SK-N-SH (cell line): ENCODE measurements around the gene PARD6A. TPM values are rescaled to one million over a fixed set of nuclear protein-coding genes. Genes with fewer than 3 reads are reported as not detected.

Source experiments
- CTCF ChIA-PET: fragments of 300-600, 350-600 bp; formaldehyde crosslinking; extraction: SDS; loops from one replicate; lab custom pipeline; 2021; lab: Yijun Ruan, JAX
- POLR2A ChIA-PET: fragments of 350-600 bp; sonication (Branson Sonifier 250); formaldehyde crosslinking; extraction: SDS; loops from one replicate; lab custom pipeline; 2020; ENCODE audit warnings: antibody characterized with exemption, inconsistent platforms; lab: Yijun Ruan, JAX
- DNase-seq: peaks from one replicate; pipeline ENCODE4 v3.0.0; 2012
- H2AFZ ChIP-seq: fragments of 200-600 bp; sonication (generic); 2 replicates; pipeline ENCODE4 v1.8.1; 2016; ENCODE audit warnings: antibody characterized with exemption, mild to moderate bottlenecking, low read depth
- H3F3A ChIP-seq: fragments of 200-600 bp; sonication (generic); replicated peaks from 2 replicates; pipeline ENCODE3; 2016; ENCODE audit warnings: antibody characterized with exemption, mild to moderate bottlenecking; ENCODE audit not compliant: insufficient read depth
- H3K27ac ChIP-seq, 2 experiments: fragments of 200-500 bp in 1 of 2; fragments of 200-600 bp in 1 of 2; sonication (Bioruptor generic) in 1 of 2; sonication (generic), shearing (Covaris generic) in 1 of 2; 2 replicates each; pipeline versions ENCODE4 v1.5.1 to v1.6.1; 2014 to 2016; ENCODE audit warnings: low read depth in 2 of 2, inconsistent platforms in 1 of 2, low read length in 1 of 2, mild to moderate bottlenecking in 1 of 2, mixed read lengths in 1 of 2
- H3K27me3 ChIP-seq: fragments of 200-600 bp; sonication (generic), shearing (Covaris generic); 2 replicates; pipeline ENCODE4 v1.6.1; 2016; ENCODE audit warnings: mixed run types; ENCODE audit not compliant: insufficient read depth
- H3K36me3 ChIP-seq, 2 experiments: fragments of 200-500 bp in 1 of 2; fragments of 200-600 bp in 1 of 2; sonication (Bioruptor generic) in 1 of 2; sonication (generic) in 1 of 2; replicated peaks in 1 of 2; 2 replicates each; pipeline versions ENCODE3 to v1.5.1; 2014 to 2016; ENCODE audit warnings: low read length in 1 of 2, mild to moderate bottlenecking in 1 of 2; ENCODE audit not compliant: insufficient read depth in 2 of 2, control insufficient read depth in 1 of 2
- H3K4me1 ChIP-seq, 2 experiments: fragments of 200-500 bp in 1 of 2; fragments of 200-600 bp in 1 of 2; sonication (Bioruptor generic) in 1 of 2; sonication (generic), shearing (Covaris generic) in 1 of 2; 2 replicates each; pipeline versions ENCODE4 v1.5.1 to v1.6.1; 2014 to 2016; ENCODE audit warnings: low read depth in 1 of 2, low read length in 1 of 2, mixed run types in 1 of 2; ENCODE audit not compliant: insufficient read depth in 2 of 2, control insufficient read depth in 1 of 2
- H3K4me2 ChIP-seq: fragments of 200-600 bp; sonication (generic), shearing (Covaris generic); 2 replicates; pipeline ENCODE4 v1.6.1; 2017; ENCODE audit warnings: mixed run types
- H3K4me3 ChIP-seq, 2 experiments: fragments of 200-500 bp in 1 of 2; fragments of 200-600 bp in 1 of 2; sonication (Bioruptor generic) in 1 of 2; sonication (generic), shearing (Covaris generic) in 1 of 2; 2 replicates each; pipeline versions ENCODE4 v1.5.1 to v1.8.1; 2014 to 2016; ENCODE audit warnings: low read depth in 2 of 2, inconsistent platforms in 1 of 2, low read length in 1 of 2, mild to moderate bottlenecking in 1 of 2, mixed read lengths in 1 of 2, moderate library complexity in 1 of 2
- H3K79me2 ChIP-seq: fragments of 200-600 bp; sonication (generic); 2 replicates; pipeline ENCODE4 v1.8.1; 2017; ENCODE audit warnings: mild to moderate bottlenecking; ENCODE audit not compliant: insufficient read depth
- H3K9ac ChIP-seq: fragments of 200-600 bp; sonication (generic); 2 replicates; pipeline ENCODE4 v1.6.1; 2017; ENCODE audit warnings: mixed run types
- H3K9me2 ChIP-seq: fragments of 200-600 bp; sonication (generic); 2 replicates; pipeline ENCODE4 v1.6.1; 2017; ENCODE audit warnings: mixed run types
- H3K9me3 ChIP-seq: fragments of 200-600 bp; sonication (generic); 2 replicates; pipeline ENCODE4 v1.6.1; 2017; ENCODE audit warnings: mixed run types, mild to moderate bottlenecking, moderate library complexity
- H4K20me1 ChIP-seq: fragments of 200-600 bp; sonication (generic); 2 replicates; pipeline ENCODE4 v1.6.1; 2017; ENCODE audit warnings: mild to moderate bottlenecking, mixed run types; ENCODE audit not compliant: insufficient read depth
- CTCF ChIP-seq: fragments of 200-600 bp; sonication (generic); IDR thresholded peaks from 2 replicates; pipeline ENCODE4 v1.6.1; 2017; ENCODE audit warnings: antibody characterized with exemption, mild to moderate bottlenecking, moderate library complexity
- ELF1 ChIP-seq: IDR thresholded peaks from 2 replicates; pipeline ENCODE4 v1.4.0; 2012
- EZH2phosphoT487 ChIP-seq: fragments of 200-600 bp; sonication (generic); IDR thresholded peaks from 2 replicates; pipeline ENCODE4 v1.6.1; 2017; ENCODE audit warnings: low read depth, mixed run types, mild to moderate bottlenecking, antibody characterized with exemption, moderate library complexity, borderline replicate concordance
- FOSL2 ChIP-seq: IDR thresholded peaks from 2 replicates; pipeline ENCODE4 v1.4.0; 2012; ENCODE audit warnings: low read depth, mild to moderate bottlenecking, moderate library complexity, borderline replicate concordance
- FOXM1 ChIP-seq: IDR thresholded peaks from 2 replicates; pipeline ENCODE4 v1.4.0; 2012; ENCODE audit warnings: low read depth, mild to moderate bottlenecking
- JUND ChIP-seq: IDR thresholded peaks from 2 replicates; pipeline ENCODE4 v1.4.0; 2012
- MAX ChIP-seq: IDR thresholded peaks from 2 replicates; pipeline ENCODE4 v1.4.0; 2012; ENCODE audit warnings: low read depth
- MEF2A ChIP-seq: IDR thresholded peaks from 2 replicates; pipeline ENCODE4 v1.4.0; 2012; ENCODE audit warnings: low read depth, borderline replicate concordance
- NFIC ChIP-seq: IDR thresholded peaks from 2 replicates; pipeline ENCODE4 v1.4.0; 2012; ENCODE audit warnings: borderline replicate concordance
- NRF1 ChIP-seq: IDR thresholded peaks from 2 replicates; pipeline ENCODE4 v1.6.1; 2012; ENCODE audit warnings: low read depth, mild to moderate bottlenecking, low read length
- PBX3 ChIP-seq: IDR thresholded peaks from 2 replicates; pipeline ENCODE4; 2012
- RAD21 ChIP-seq: IDR thresholded peaks from 2 replicates; pipeline ENCODE4 v1.6.1; 2012; ENCODE audit warnings: mild to moderate bottlenecking, low read length
- RFX5 ChIP-seq: IDR thresholded peaks from 2 replicates; pipeline ENCODE4 v1.6.1; 2012; ENCODE audit warnings: mild to moderate bottlenecking, improper control_type of control experiment, low read length
- RXRA ChIP-seq: IDR thresholded peaks from 2 replicates; pipeline ENCODE4 v1.4.0; 2012; ENCODE audit warnings: low read depth, mild to moderate bottlenecking, borderline replicate concordance
- SIN3A ChIP-seq: IDR thresholded peaks from 2 replicates; pipeline ENCODE4 v1.6.1; 2012; ENCODE audit warnings: low read depth, mild to moderate bottlenecking, low read length, moderate library complexity, borderline replicate concordance
- TEAD4 ChIP-seq: IDR thresholded peaks from 2 replicates; pipeline ENCODE4 v1.4.0; 2012; ENCODE audit warnings: mild to moderate bottlenecking, borderline replicate concordance; ENCODE audit not compliant: insufficient read depth
- YY1 ChIP-seq: IDR thresholded peaks from 2 replicates; pipeline ENCODE4 v1.4.0; 2012; ENCODE audit warnings: low read depth, mild to moderate bottlenecking
- ZBTB33 ChIP-seq: IDR thresholded peaks from 2 replicates; pipeline ENCODE4 v1.4.0; 2012; ENCODE audit warnings: low read depth, borderline replicate concordance
- whole genome bisulfite sequencing: methylation state at CpG from one replicate; pipeline ENCODE4 v1.1.6; 2017; ENCODE audit warnings: low lambda C conversion rate; 5-methylcytosine and 5-hydroxymethylcytosine counted together
- polyA plus RNA-seq, 3 experiments: library from polyadenylated mRNA; depleted of rRNA; stranded (reverse); fragments of >200 nt; gene quantifications; 2 replicates each; pipeline ENCODE4 v1.2.3, GENCODE V29; 2012

Gene PARD6A
- polyA plus RNA-seq, 1 of the 3 experiments (the other 2 are of a cell fraction) = 9.0 TPM

- H3F3A ChIP-seq = no peaks in the 10 kb centered on the region
- ChIA-PET POLR2A (no interaction called here), CTCF (interaction anchor here (2.2 kb wide), 1 partner anchor 139 kb away, joined by 11 read pairs; no protein-coding TSS in a partner anchor)
- H4K20me1 ChIP-seq = no peaks in the 10 kb centered on the region
- H3K9ac ChIP-seq = no peak overlapping the region
- H2AFZ ChIP-seq = no peak overlapping the region
- no peak overlapping the region for H3K4me3 ChIP-seq
- TF ChIP-seq CTCF (no peak), SIN3A (no peak), FOXM1 (no peak), ZBTB33 (no peak), ELF1 (no peak), NFIC (no peak), YY1 (no peak), FOSL2 (no peak), NRF1 (no peak), MAX (no peak), JUND (no peak), EZH2phosphoT487 (no peak), PBX3 (no peak), MEF2A (no peak), RAD21 (no peak), RFX5 (no peak), TEAD4 (no peak), RXRA (no peak)
- no peak overlapping the region for H3K4me2 ChIP-seq
- peaks cover 15 to 22% of the 10 kb centered on the region in 2 experiments; a peak in 2 of 4 replicates for H3K4me1 ChIP-seq
- no peaks in the 10 kb centered on the region for H3K27me3 ChIP-seq
- H3K27ac ChIP-seq = no peak overlapping the region
- no peak for DNase-seq
- H3K36me3 ChIP-seq = peaks cover 5 to 13% of the 10 kb centered on the region in 2 experiments
- H3K79me2 ChIP-seq = no peaks in the 10 kb centered on the region
- 100% methylated on average over 1 of the region's 1 CpG for WGBS
- no peaks in the 10 kb centered on the region for H3K9me3 ChIP-seq
- no peaks in the 10 kb centered on the region for H3K9me2 ChIP-seq
Measured at GRCh38 chr16:67677712-67678111, 17.0 kb downstream of the PARD6A start.
